IPS-11a (cell line): ENCODE measurements around the gene ISG20L2.
A peak's percentile ranks its signal among the peaks of the same experiment; 100 is the strongest.

ENCODE experiments used
- H3K4me3 ChIP-seq: one replicate; pipeline ENCODE4 v1.5.1; 2013; ENCODE audit warnings: low read depth, low read length, control low read depth

ISG20L2 gene

DNA sequence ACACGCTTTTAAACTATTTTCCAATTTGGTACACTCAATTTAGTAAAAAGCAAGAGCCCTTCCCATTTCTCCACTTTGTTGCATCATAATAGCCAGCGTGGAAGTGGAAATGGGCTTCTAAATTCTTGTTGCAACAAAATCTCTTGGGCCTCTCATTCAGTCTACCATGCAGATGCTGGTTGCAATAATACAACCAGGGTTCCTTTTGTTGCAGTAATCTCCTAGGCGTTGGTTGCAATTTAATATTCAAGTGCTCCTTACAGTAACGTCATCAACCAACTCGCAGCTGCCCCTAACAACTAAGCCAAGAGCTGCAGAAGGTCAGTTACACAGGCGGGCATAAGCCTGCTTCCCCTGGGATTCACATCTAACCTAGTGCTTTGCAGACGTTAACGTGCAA, 25.7 kb upstream of the ISG20L2 start:
- no peak overlapping the region for H3K4me3 ChIP-seq

DNA sequence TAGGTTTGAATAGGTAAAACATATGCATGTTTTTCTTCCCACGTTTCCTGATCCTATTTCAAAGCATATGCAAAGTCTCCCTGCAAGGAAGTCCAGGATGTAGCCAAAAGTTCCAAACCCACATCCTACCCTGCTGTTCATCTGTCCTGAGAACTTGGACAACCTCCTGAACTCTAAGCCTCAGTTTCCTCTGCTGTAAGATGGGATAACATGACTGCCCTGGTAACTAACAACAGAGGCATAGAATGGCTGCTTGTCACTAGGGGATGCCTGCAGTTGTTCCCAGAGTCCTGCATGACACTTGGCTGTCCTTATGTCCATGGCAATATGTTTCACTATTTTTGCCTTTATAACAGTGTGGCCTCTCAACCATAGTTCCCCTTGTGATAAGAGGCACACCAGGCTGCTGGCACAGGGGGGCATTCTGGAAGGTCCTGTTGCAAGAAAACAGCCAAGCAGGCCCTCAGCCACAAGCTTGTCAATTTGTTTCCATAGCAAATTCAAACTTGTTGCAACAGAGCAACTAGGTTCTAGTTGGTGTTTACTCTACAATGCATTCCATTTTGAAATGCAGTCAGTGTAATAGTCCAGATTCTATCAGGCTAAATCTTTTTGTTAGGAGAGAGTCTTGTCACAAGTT, 24.4 kb upstream of the ISG20L2 start:
- H3K4me3 ChIP-seq, result peak overlapping the region; percentile 74

DNA sequence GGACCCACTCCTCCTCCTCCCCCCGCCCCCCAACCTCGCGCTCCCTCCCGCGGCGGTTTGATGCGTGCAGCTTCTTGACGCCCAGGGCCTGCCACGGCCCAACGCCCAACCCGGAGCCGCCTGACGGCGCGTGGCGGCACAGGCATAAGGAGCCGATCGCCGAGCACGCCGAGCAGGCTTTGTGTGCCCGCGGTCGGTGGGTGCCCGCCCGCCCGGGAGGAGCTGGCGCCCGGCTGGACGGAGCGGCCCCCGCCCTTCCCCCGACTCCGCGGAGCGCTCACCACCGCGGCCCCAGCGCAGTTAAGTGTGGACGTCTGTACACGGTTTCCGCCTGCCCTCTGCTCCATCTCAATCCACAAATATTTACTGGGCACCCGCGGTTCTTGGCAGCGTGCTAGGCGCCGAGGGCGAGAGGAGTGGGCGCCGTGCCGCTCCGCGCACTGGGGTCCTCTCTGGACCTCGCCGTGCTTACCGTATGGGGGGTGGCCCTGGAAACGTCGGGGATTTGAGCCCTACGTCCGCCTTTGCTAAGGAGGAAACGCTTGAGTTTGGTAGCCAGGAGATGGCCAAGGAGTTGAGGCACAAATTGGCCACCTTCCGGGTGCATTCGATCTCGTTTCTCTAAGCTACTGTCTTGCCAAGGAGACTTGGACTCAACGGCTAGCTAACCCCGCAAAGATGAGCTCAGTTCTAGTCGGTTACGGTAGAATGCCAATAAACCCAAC, 23.4 kb upstream of the ISG20L2 start:
- H3K4me3 ChIP-seq, result peak overlapping the region; percentile 74

DNA sequence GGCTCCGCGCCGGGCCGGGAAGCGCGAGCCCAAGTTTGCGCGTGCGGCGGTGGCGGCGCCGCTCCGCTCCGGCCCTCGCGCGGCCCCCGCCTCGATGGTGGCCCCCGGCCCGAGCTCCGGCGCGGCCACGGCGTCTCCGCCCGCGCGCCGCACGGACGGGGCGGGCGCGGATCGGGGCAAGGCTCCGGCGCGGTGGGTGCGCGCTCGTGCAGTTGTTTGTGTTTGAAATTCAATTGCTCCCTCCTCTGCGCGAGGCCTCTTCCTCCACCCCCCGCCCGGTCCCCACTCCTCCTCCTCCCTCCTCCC, 22.8 kb upstream of the ISG20L2 start, which contains the start of gene HDGF:
Gene HDGF, minus strand, starts transcription at position 225 of the 306 bp plus-strand sequence. CDS start 246 bp downstream, outside the sequence.
- H3K4me3 ChIP-seq, result peak within 1 kb of the TSS; percentile 78

DNA sequence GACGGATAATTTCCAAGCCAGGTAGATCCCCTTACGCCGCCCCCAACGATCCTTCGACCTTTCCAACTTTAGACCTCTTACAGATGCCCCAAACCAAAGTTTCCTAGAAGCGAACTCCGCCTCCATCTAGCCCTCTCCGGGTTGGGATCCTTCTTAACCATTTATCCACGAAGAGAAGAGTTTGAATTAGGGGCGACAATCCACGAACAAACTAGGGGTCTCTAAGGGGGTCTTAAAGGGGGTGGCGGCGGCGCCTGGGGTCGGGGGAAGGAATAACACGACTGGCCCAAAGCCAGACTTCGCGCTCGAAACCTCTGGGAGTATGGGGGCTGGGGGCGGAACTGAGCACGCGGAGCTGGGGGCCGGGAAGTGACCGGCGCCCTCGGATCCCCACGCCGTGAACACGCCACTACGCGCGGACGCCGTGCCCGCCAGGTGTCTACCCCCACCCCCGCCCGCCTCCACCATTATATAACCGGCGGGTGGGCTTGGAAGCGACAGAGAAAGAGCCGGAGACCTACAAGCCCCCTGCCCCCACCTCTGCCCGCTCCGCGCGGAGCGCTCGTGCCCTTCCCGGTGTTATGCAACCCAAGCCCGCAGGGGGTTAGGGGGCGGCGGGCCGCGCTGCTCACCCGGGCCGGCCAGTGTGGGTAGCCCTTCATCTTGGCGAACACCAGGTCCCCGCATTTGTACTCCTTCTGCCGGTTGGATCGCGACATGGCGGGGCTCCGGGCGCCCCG, 22.3 kb upstream of the ISG20L2 start:
- peak overlapping the region; percentile 78 for H3K4me3 ChIP-seq

DNA sequence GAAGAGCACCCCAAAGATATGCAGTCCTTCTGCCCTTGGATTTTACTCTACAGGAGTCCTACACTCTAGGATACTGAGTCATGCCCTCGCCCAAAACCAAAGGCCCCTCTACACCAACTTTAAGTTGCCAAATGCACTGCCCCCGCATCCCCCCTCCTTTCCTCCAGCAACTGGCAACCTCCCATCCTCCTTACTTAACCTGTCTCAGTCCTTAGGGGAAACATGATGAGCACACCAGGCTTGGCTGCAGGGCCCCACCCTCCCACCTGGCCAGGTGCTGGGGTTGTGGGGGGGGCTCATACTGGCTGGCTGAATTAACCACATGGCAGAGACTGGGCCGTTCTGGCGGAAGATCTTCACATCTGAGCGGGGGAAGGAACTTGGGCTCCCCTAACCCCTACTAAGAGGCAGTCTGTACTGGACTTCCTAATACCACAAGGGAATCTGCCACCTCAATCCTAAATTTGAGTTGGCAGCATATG, 21.7 kb upstream of the ISG20L2 start:
- peak overlapping the region; percentile 78 for H3K4me3 ChIP-seq

DNA sequence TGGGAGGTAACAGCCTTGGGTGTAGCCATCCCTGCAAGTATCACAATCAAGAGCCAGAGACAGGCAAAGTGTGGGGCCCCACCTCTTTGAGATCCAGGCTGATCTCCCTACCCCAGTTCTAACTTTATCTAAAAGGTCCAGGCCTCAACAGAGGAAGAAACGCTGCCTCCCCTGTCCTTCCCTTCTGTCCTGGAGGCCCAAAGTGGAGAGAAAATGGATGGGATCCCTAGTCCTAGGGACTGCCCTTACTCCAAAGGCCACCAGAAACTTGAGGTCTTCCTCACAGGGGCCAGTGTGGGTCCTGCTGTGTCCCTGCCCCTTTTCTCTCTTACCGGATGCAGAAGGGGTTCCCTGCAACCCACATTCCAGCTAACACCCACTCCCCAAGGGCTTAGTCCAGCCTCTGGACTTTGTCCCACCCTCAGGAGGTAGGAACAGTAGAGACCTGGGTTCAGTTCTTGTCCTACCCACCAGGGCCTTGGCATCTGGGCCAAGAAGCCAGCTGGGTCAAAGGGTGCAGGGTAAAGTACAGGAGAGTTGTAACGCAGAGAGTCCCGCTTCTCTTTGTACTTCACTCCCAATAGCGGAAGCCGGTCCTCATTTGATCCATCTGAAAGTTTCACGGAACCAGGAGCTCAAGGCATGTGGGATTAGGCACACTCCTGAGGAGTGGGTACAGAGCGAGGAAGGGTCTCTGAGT, 21.0 kb upstream of the ISG20L2 start:
- peak overlapping the region; percentile 78 for H3K4me3 ChIP-seq

DNA sequence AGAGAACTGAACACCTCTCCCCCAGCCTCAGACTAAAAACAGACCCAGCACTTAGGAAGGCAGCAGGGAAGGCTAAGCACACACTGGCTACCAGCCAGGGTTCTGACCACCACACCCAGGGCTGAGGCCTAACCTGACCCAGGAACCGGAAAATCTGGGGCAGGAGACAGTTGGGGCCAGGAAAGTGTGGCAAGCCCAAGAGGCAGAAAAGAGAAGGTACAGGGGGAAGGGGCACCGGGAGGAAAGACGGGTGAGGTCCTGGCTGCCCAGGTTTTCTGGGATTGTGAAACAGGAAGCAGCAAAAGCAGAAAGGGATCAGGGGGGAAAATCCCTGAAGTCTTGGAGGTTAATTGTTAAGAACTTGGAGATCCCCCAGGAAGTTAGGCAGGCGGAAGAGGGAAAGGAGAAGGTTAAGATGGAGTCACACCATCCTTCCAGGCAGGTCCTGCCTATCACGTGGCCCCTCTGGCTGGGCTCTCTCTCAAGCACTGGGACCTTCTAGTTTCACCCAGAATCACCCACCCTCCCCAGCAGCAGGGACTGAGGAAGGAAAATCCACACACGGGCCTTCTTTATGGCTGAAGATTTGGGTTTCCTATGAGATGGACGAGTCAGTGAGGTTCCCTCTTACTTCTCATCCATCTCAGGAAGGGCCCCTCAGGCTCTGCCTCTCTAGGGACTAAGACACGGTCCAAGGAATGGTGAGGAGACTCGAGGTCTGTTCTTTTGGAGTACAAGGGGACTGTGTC, 20.3 kb upstream of the ISG20L2 start:
- H3K4me3 ChIP-seq, result no peak overlapping the region

DNA sequence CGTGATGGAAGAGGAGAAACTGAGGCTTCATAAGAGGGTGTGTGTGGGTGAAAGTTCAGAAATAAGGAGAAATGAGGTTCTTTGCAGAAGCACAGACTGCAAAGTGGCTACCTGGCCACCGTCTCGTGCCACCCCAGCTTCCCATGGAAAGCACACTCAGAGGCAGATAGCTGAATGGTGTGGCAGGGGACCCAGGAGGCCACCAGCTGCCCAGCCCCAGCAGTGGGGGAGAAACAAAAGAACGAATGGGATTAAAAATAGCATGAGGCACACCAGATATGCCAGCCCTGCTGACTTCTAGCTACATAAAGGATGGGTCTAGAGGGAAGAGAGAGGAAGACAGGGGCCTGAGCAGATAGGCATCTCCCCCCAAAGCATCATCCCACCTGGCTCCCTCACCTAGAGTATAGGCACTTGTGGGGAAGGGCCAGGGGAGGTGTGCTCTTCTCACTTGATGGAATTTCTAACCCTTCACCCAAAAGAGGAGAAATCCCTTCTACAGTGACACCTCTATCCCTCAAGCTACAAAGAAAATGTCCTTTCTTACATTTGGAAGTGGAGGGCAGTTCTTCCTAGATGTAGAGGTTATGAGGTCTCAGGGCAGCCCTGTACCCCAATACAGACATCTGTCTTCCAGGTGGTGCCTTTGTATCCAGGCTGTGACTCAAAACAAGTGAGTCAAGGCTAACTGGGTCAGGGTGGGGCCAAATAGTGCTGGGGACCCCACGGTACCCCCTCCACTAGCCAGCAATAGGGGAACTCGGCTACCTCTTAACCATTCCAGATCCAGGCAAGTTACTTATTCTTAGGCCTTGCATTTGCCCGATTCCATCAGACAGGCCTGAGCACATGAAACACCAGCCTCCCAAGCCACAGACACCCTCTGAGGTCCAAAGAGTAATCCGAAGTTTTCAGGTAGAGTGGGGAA, 19.4 kb upstream of the ISG20L2 start:
- no peak overlapping the region for H3K4me3 ChIP-seq

DNA sequence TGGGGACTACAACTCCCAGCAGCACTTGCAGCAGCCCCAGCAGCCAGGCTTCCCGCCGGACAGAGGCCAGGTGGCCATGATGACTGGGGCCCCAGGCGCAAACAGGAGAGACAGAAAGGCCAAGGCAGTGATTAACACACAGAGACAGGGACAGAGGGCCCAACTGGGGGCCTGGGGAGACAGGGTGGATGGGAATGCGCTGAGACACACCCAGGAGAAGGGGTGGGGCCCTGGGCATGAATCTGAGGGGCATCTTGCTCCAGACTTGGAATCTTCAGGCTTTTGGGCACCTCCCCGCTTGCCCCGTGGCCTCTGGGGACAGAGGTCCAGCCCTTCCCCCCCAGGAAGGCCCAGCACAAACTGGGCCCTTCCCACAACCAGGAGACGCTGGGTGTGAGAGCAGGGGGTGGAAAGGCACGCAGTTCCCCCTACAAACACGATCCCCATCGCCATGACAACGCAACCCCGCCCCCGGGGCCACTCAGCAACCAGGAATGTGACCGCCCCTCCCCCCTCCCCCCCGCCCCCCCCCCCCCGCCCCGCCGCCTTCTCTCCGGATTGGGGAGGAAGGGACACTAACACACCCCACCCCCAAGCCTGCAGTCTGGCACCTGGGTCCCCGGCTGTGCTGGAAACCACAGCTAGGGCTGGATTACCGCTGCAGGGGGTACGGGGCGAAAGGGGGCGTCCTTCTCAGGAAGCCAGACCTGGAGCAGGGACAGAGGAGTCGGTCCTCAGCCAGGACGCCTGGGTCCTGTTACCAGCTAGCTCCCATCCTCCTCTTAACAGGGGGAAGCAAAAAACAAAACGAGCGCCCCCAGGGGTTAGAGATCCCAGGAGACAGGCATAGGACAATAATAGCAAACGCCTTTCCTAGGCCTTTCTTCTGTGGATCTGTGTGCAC, 18.4 kb upstream of the ISG20L2 start:
- peak overlapping the region; percentile 54 for H3K4me3 ChIP-seq

DNA sequence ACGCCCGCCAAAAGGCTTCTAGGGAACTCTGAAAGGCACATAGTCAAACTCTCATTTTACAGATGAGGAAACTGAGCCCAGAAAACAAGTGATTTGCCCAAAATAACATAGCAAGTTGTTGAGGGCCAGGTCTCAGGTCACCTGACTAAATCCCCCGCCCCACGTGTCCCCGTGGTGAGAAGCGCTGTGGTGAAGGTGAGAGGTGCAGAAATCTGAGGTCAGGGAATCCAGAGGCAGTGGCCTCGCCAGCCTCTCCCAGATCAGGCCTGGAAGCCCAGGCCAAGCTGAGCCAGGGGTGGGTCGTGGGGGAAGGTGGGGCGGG, 17.8 kb upstream of the ISG20L2 start:
- no peak overlapping the region for H3K4me3 ChIP-seq

DNA sequence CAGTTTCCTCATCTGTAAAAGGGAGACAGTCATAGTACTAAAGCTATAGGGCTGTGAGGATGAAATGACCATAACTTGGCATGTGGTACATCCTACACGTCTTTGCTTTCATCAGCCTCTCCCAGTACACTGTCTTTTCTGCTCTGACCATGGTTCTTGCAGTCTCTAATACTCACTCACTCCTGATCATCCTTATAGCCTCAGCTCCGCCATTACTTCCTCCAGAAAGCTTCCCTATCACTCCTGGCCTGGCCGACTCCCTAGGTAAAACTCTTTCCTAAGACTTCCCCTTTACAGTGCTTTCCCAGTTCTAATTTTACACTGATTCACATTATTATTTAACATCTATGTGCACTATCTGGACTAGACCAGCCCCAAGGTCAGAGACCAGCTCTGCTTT, 17.3 kb upstream of the ISG20L2 start:
- no peak overlapping the region for H3K4me3 ChIP-seq

DNA sequence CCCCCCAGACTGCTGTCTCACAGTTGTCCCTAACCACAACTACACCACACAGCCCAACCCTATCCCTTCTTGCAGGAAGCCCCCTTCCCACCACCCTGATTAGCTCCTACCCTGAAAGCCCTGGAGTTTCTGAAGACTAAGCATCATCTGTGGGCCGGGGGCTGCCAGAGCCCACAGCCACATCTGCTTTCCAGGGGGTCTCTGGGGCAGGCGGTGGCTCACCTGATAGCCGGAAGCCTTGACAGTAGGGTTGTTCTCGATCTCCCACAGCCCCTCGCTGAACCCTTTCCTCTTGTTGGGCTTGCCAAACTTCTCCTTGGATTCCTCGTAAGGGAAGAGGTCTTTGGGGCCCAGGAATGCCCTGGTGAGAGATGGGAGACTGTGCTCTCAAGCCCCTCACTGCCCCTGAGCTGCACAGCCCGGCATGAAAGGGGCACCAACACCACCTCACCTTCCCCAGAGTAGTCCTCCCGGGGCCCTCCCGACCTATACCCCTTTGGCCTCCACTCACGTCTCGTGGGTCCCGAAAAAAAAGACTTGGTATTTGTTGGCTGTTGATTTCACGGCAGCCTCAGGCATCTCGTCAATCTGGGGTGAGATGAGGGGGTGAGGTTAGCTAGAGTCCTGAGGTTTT, 16.3 kb upstream of the ISG20L2 start:
- H3K4me3 ChIP-seq, result no peak overlapping the region

DNA sequence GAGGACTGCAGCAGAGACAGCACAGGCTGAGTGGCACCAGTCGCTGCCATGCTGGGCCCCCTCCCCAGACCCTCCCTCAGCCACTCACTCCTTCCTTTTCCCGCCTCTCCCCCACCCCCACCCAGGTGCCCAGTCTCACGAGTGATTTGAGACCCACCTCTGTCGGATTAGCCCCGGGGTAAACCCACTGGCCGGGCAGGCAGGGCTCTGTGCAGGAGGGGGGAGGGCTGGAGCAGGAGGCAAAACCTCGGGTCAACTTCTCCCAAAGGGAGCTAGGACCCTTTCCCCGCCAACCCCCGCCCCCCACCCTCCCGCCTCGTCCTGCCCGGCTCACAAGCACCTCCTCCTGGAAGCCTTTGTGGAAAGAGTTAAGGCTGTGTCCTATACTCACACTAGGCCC, 15.8 kb upstream of the ISG20L2 start:
- no peak overlapping the region for H3K4me3 ChIP-seq

DNA sequence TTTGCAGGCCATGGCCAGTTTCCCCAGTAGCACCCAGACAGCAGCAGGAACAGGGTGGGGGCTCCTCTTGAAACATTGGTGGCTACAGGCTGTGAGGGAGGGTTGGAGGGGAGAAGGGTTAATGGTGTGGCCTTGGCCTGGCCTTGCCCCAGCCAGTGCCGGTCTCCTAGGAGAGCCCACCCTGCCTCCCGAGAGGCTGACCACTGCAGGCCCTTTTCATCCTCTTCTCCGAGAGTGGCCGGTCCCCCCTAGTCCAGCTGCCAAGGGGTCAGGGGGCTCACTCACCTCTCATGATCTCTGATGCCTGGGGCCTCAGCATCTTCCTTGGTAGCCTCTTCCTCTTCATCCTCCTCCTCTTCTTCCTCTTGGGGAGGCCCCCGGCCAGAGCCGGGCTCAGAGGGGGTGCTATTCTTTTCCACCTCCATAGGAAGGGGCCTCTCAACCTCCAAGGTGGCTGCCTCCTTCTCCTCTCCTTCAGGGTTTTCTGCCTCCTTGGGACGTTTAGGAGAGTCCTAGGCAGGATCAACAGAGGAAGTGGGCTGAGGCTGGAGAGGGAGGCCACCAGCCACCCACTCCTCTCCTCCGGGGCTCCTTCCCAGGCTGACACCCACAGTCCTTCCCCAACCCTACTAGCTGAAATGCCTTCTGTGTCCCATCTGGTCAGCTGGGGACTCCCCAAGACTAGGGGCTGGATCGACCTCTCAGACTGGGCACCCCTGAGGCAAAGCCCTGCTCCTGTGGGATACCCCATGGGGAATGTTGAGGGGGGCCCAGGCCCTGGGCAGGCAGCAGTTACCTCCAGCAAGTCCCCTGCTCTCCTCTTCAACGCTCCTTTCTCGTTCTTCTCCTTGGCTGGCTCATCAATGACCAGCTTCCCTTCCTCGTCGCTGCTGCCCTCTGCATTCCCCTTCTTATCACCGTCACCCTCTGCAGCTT, 15.1 kb upstream of the ISG20L2 start:
- H3K4me3 ChIP-seq, result no peak overlapping the region

DNA sequence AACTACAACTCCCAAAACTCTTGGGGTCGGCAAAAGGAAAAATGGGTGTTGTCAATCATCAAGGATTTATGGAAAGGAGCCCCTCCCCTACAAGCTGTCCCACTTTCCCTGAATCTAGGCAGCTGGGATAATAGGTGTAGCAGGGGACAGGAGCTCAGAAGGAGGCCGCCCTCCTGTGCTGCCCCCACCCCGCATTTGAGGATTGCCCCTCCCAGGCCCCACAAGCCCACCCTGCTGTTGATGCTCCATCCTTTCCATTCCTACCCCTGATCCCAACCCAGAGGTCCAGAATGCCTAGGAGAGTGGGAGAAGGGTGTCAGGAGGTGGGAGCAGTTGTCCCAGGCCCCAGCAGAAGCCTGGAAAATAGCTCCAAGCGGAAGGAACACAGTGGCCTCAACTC, 14.2 kb upstream of the ISG20L2 start:
- no peak overlapping the region for H3K4me3 ChIP-seq

DNA sequence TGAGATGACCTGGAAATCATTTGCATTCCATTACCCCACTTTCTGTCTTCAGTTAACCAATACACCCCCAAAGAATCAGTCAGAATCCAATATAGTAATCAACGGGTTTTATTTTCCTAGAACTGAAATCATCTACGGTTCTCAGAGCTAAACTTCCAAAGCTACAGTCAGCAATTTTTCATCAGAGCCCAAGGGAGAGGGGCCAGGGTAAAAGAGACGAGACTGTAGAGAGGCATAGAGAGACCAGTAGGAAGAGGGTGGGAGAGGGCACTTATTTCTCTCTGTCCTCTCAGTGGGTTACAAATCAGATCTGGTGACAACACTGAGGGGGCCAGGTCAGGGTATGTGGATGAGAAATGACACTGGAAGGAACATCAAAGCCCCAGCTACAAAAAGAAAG, 13.5 kb upstream of the ISG20L2 start:
- no peak overlapping the region for H3K4me3 ChIP-seq
